Duodenal mucosa (tissue), 2 donors: Measurements from ENCODE around the gene POPDC2.
A peak's percentile ranks its signal among the peaks of the same experiment; 100 is the strongest.

ENCODE experiments used
- H3K27ac ChIP-seq: one replicate; pipeline ENCODE4 v1.7.0; 2013; ENCODE audit warnings: low read depth, low read length
- H3K27me3 ChIP-seq, 2 donors: one replicate each; pipeline ENCODE4 v1.7.0; 2013; ENCODE audit warnings: low read length in 2 of 2, control low read depth in 1 of 2; ENCODE audit not compliant: insufficient read depth in 2 of 2, control insufficient read depth in 1 of 2
- H3K36me3 ChIP-seq, 2 donors: one replicate each; pipeline ENCODE4 v1.7.0; 2013; ENCODE audit warnings: low read length in 2 of 2, control low read depth in 1 of 2; ENCODE audit not compliant: insufficient read depth in 2 of 2, control insufficient read depth in 1 of 2
- H3K4me1 ChIP-seq, 2 donors: one replicate each; pipeline ENCODE4 v1.7.0; 2013; ENCODE audit warnings: low read length in 2 of 2, control low read depth in 1 of 2; ENCODE audit not compliant: insufficient read depth in 2 of 2, control insufficient read depth in 1 of 2
- H3K4me3 ChIP-seq, 2 donors: one replicate each; pipeline ENCODE4 v1.7.0; 2013; ENCODE audit warnings: low read length in 2 of 2, low read depth in 1 of 2
- H3K9ac ChIP-seq, 2 donors: one replicate each; pipeline ENCODE4 v1.7.0; 2013; ENCODE audit warnings: low read length in 2 of 2, low read depth in 1 of 2
- H3K9me3 ChIP-seq, 2 donors: one replicate each; pipeline ENCODE4 v1.7.0; 2013; ENCODE audit warnings: low read length in 2 of 2, control low read depth in 1 of 2; ENCODE audit not compliant: control insufficient read depth in 1 of 2

POPDC2 gene

GRCh38 chr3:119639494-119640350 is 20.7 kb downstream of the POPDC2 start:
- H3K27ac ChIP-seq: no peak overlapping the region
- peaks cover 0 to 7% of the 10 kb centered on the region in 2 donors for H3K4me1 ChIP-seq

GRCh38 chr3:119637679-119638477 is 22.5 kb downstream of the POPDC2 start:
- Histone ChIP-seq H3K27ac (peak overlapping the region; percentile 61), H3K36me3 (peaks cover 0 to 3% of the 10 kb centered on the region in 2 donors), H3K9ac (no peak overlapping the region), H3K9me3 (peaks cover 0 to 3% of the 10 kb centered on the region in 2 donors), H3K4me3 (no peak overlapping the region), H3K27me3 (no peaks in the 10 kb centered on the region), H3K4me1 (peaks cover 0 to 7% of the 10 kb centered on the region in 2 donors)

More at GRCh38 chr3:119639494-119640350, 20.7 kb downstream of the POPDC2 start:
- Histone ChIP-seq H3K9ac (no peak overlapping the region), H3K9me3 (peaks cover 0 to 3% of the 10 kb centered on the region in 2 donors), H3K27me3 (no peaks in the 10 kb centered on the region), H3K4me3 (no peak overlapping the region), H3K36me3 (peaks cover 0 to 3% of the 10 kb centered on the region in 2 donors)

GRCh38 chr3:119636891-119637611 is 23.3 kb downstream of the POPDC2 start:
- H3K36me3 ChIP-seq: peaks cover 0 to under 1% of the 10 kb centered on the region in 2 donors
- peaks cover 0 to 7% of the 10 kb centered on the region in 2 donors for H3K4me1 ChIP-seq
- H3K4me3 ChIP-seq: no peak overlapping the region
- H3K9ac ChIP-seq: no peak overlapping the region
- peaks cover 0 to 3% of the 10 kb centered on the region in 2 donors for H3K9me3 ChIP-seq
- H3K27ac ChIP-seq: peak overlapping the region; percentile 22
- H3K27me3 ChIP-seq: no peaks in the 10 kb centered on the region

- Histone ChIP-seq H3K9ac (no peak overlapping the region), H3K27ac (no peak overlapping the region), H3K9me3 (peaks cover 0 to 2% of the 10 kb centered on the region in 2 donors), H3K36me3 (no peaks in the 10 kb centered on the region), H3K4me3 (no peak overlapping the region), H3K27me3 (no peaks in the 10 kb centered on the region), H3K4me1 (peaks cover 0 to 7% of the 10 kb centered on the region in 2 donors)
These were observed 24.1 kb downstream of the POPDC2 start for GRCh38 chr3:119636249-119636648.

- Histone ChIP-seq H3K27me3 (no peaks in the 10 kb centered on the region), H3K4me1 (peaks cover 0 to 7% of the 10 kb centered on the region in 2 donors), H3K27ac (no peak overlapping the region), H3K36me3 (no peaks in the 10 kb centered on the region), H3K9ac (no peak overlapping the region), H3K9me3 (no peaks in the 10 kb centered on the region), H3K4me3 (no peak overlapping the region)
These were observed 24.7 kb downstream of the POPDC2 start for GRCh38 chr3:119635719-119636118.

GRCh38 chr3:119632829-119633228 is 27.6 kb downstream of the POPDC2 start:
- Histone ChIP-seq H3K9ac (no peak overlapping the region), H3K9me3 (no peaks in the 10 kb centered on the region), H3K27me3 (peaks cover 0 to 2% of the 10 kb centered on the region in 2 donors), H3K4me3 (no peak overlapping the region), H3K36me3 (no peaks in the 10 kb centered on the region), H3K4me1 (peaks cover 3 to 7% of the 10 kb centered on the region in 2 donors), H3K27ac (no peak overlapping the region)

- no peak overlapping the region for H3K27ac ChIP-seq
- H3K9ac ChIP-seq: no peak overlapping the region
- H3K4me3 ChIP-seq: no peak overlapping the region
- H3K27me3 ChIP-seq: peaks cover 0 to 4% of the 10 kb centered on the region in 2 donors
- H3K9me3 ChIP-seq: no peaks in the 10 kb centered on the region
- peaks cover 3 to 7% of the 10 kb centered on the region in 2 donors for H3K4me1 ChIP-seq
- no peaks in the 10 kb centered on the region for H3K36me3 ChIP-seq
These were observed 28.2 kb downstream of the POPDC2 start for GRCh38 chr3:119632216-119632615.

GRCh38 chr3:119631516-119631915 is 28.9 kb downstream of the POPDC2 start:
- no peak overlapping the region for H3K4me3 ChIP-seq
- no peak overlapping the region for H3K27ac ChIP-seq
- no peaks in the 10 kb centered on the region for H3K9me3 ChIP-seq

GRCh38 chr3:119630880-119631329 is 29.5 kb downstream of the POPDC2 start:
- H3K27ac ChIP-seq: no peak overlapping the region
- H3K9me3 ChIP-seq: no peaks in the 10 kb centered on the region
- no peak overlapping the region for H3K4me3 ChIP-seq
- H3K9ac ChIP-seq: no peak overlapping the region
- H3K4me1 ChIP-seq: peaks cover 3 to 7% of the 10 kb centered on the region in 2 donors
- no peaks in the 10 kb centered on the region for H3K36me3 ChIP-seq
- peaks cover 0 to 4% of the 10 kb centered on the region in 2 donors for H3K27me3 ChIP-seq

More at GRCh38 chr3:119631516-119631915, 28.9 kb downstream of the POPDC2 start:
- Histone ChIP-seq H3K4me1 (peaks cover 3 to 7% of the 10 kb centered on the region in 2 donors), H3K9ac (no peak overlapping the region), H3K36me3 (no peaks in the 10 kb centered on the region), H3K27me3 (peaks cover 0 to 4% of the 10 kb centered on the region in 2 donors)
